ENCODE data around the gene MARK3.

MARK3 gene

GRCh38 chr14:103432627-103433026, 47.4 kb downstream of the MARK3 start:
- no peak for DNase-seq (ENCODE audit: extremely low read depth in 1 of 2, low read depth in 1 of 2)

GRCh38 chr14:103433916-103434563, 48.8 kb downstream of the MARK3 start:
- no peak for DNase-seq (ENCODE audit: extremely low read depth in 1 of 2, low read depth in 1 of 2)

GRCh38 chr14:103434868-103435442, 49.7 kb downstream of the MARK3 start:
- no peak for DNase-seq (ENCODE audit: extremely low read depth in 1 of 2, low read depth in 1 of 2)

- DNase-seq (ENCODE audit: extremely low read depth in 1 of 2, low read depth in 1 of 2) = no peak
Observed at GRCh38 chr14:103436533-103436932, 51.3 kb downstream of the MARK3 start.

- no peak for DNase-seq (ENCODE audit: extremely low read depth in 1 of 2, low read depth in 1 of 2)
Observed at GRCh38 chr14:103442288-103442687, 57.1 kb downstream of the MARK3 start.

- DNase-seq (ENCODE audit: extremely low read depth in 1 of 2, low read depth in 1 of 2) = no peak
Observed at GRCh38 chr14:103443111-103443510, 57.9 kb downstream of the MARK3 start.

- DNase-seq (ENCODE audit: extremely low read depth in 1 of 2, low read depth in 1 of 2) = no peak
Observed at GRCh38 chr14:103444837-103445524, 59.8 kb downstream of the MARK3 start.

GRCh38 chr14:103445806-103446205, 60.6 kb downstream of the MARK3 start:
- no peak for DNase-seq (ENCODE audit: extremely low read depth in 1 of 2, low read depth in 1 of 2)

- DNase-seq (ENCODE audit: extremely low read depth in 1 of 2, low read depth in 1 of 2) = no peak
Observed at GRCh38 chr14:103448097-103448496, 62.9 kb downstream of the MARK3 start.

- DNase-seq (ENCODE audit: extremely low read depth in 1 of 2, low read depth in 1 of 2) = no peak
Observed at GRCh38 chr14:103449634-103450161, 64.5 kb downstream of the MARK3 start.

- no peak for DNase-seq (ENCODE audit: extremely low read depth in 1 of 2, low read depth in 1 of 2)
Observed at GRCh38 chr14:103450416-103450815, 65.2 kb downstream of the MARK3 start.

- no peak for DNase-seq (ENCODE audit: extremely low read depth in 1 of 2, low read depth in 1 of 2)
Observed at GRCh38 chr14:103451401-103451800, 66.2 kb downstream of the MARK3 start.

- no peak for DNase-seq (ENCODE audit: extremely low read depth in 1 of 2, low read depth in 1 of 2)
Observed at GRCh38 chr14:103453791-103454190, 68.6 kb downstream of the MARK3 start.

- no peak for DNase-seq (ENCODE audit: extremely low read depth in 1 of 2, low read depth in 1 of 2)
Observed at GRCh38 chr14:103456167-103456835, 71.1 kb downstream of the MARK3 start.

- no peak for DNase-seq (ENCODE audit: extremely low read depth in 1 of 2, low read depth in 1 of 2)
Observed at GRCh38 chr14:103460415-103460814, 75.2 kb downstream of the MARK3 start.

- DNase-seq (ENCODE audit: extremely low read depth in 1 of 2, low read depth in 1 of 2) = no peak
Observed at GRCh38 chr14:103463149-103463548, 77.9 kb downstream of the MARK3 start.

GRCh38 chr14:103463851-103464250, 78.6 kb downstream of the MARK3 start:
- no peak for DNase-seq (ENCODE audit: extremely low read depth in 1 of 2, low read depth in 1 of 2)

- DNase-seq (ENCODE audit: extremely low read depth in 1 of 2, low read depth in 1 of 2) = no peak
Observed at GRCh38 chr14:103472939-103473338, 87.7 kb downstream of the MARK3 start.

GRCh38 chr14:103474893-103475292, 89.7 kb downstream of the MARK3 start:
- DNase-seq (ENCODE audit: extremely low read depth in 1 of 2, low read depth in 1 of 2) = no peak

GRCh38 chr14:103476065-103476464, 90.8 kb downstream of the MARK3 start:
- DNase-seq (ENCODE audit: extremely low read depth in 1 of 2, low read depth in 1 of 2) = no peak

- no peak for DNase-seq (ENCODE audit: extremely low read depth in 1 of 2, low read depth in 1 of 2)
Observed at GRCh38 chr14:103476631-103477030, 91.4 kb downstream of the MARK3 start.
